ENCODE data around the gene PRKAG2.

Gene PRKAG2

GRCh38 chr7:151738925-151739324 lies 138.0 kb downstream of the PRKAG2 start:
- DNase-seq = no peak

- DNase-seq = peak; percentile 20
Measured at GRCh38 chr7:151736403-151736909, 140.5 kb downstream of the PRKAG2 start.

GRCh38 chr7:151735851-151736402 lies 141.0 kb downstream of the PRKAG2 start:
- no peak for DNase-seq

- DNase-seq = no peak
Measured at GRCh38 chr7:151735186-151735850, 141.6 kb downstream of the PRKAG2 start.

GRCh38 chr7:151732834-151733592 lies 143.9 kb downstream of the PRKAG2 start:
- DNase-seq = no peak

- DNase-seq = no peak
Measured at GRCh38 chr7:151732292-151732691, 144.6 kb downstream of the PRKAG2 start.

GRCh38 chr7:151731022-151731441 lies 145.9 kb downstream of the PRKAG2 start:
- DNase-seq = no peak

GRCh38 chr7:151730591-151730990 lies 146.3 kb downstream of the PRKAG2 start:
- DNase-seq = no peak

GRCh38 chr7:151729521-151729921 lies 147.4 kb downstream of the PRKAG2 start:
- DNase-seq = no peak

GRCh38 chr7:151728746-151729145 lies 148.2 kb downstream of the PRKAG2 start:
- no peak for DNase-seq

- DNase-seq = no peak
Measured at GRCh38 chr7:151728286-151728660, 148.6 kb downstream of the PRKAG2 start.

GRCh38 chr7:151727579-151728285 lies 149.2 kb downstream of the PRKAG2 start:
- peak; percentile 28 for DNase-seq

GRCh38 chr7:151726652-151727578 lies 150.0 kb downstream of the PRKAG2 start:
- no peak for DNase-seq

GRCh38 chr7:151725844-151726651 lies 150.9 kb downstream of the PRKAG2 start:
- peak; percentile 34 for DNase-seq

- DNase-seq = no peak
Measured at GRCh38 chr7:151724920-151725584, 151.9 kb downstream of the PRKAG2 start.

GRCh38 chr7:151724250-151724915 lies 152.5 kb downstream of the PRKAG2 start:
- DNase-seq = no peak

- DNase-seq = no peak
Measured at GRCh38 chr7:151723321-151723720, 153.6 kb downstream of the PRKAG2 start.

GRCh38 chr7:151722533-151722932 lies 154.4 kb downstream of the PRKAG2 start:
- no peak for DNase-seq

GRCh38 chr7:151721694-151722093 lies 155.2 kb downstream of the PRKAG2 start:
- DNase-seq = no peak

GRCh38 chr7:151721236-151721635 lies 155.7 kb downstream of the PRKAG2 start:
- no peak for DNase-seq

All from NCI-H1436 (cell line).